SK-N-MC (cell line): Measurements from ENCODE around the gene ZBTB7C.

Experiments
- EZH2 ChIP-seq: fragments of 200-600 bp; sonication (generic); IDR thresholded peaks from one replicate; pipeline ENCODE4 v1.6.1; 2017; ENCODE audit warnings: antibody characterized with exemption
- POLR2AphosphoS5 ChIP-seq: IDR thresholded peaks from 2 replicates; pipeline ENCODE4 v1.6.1; 2012; ENCODE audit warnings: mild to moderate bottlenecking, low read depth, low read length, borderline replicate concordance

GRCh38 chr18:48238636-48239035 lies 170.5 kb downstream of the ZBTB7C start:
- TF ChIP-seq EZH2 (no peak), POLR2AphosphoS5 (no peak)
